Stomach (tissue), 4 donors: ENCODE measurements around the gene KIF14.

Experiments used
- CTCF ChIP-seq, 7 experiments: fragments of 450-650 bp in 4 of 7; fragments of 200-600 bp in 3 of 7; sonication (generic) in 3 of 7; IDR thresholded peaks; one replicate each; pipeline ENCODE4 v1.5.1; 2016 to 2019; ENCODE audit warnings: antibody characterized with exemption in 7 of 7, control low read depth in 2 of 7, mild to moderate bottlenecking in 1 of 7
- EP300 ChIP-seq: sonication (generic); formaldehyde crosslinking; IDR thresholded peaks from one replicate; pipeline ENCODE4 v1.6.1; 2017; ENCODE audit warnings: antibody characterized with exemption
- POLR2A ChIP-seq, 4 donors: fragments of 450-650 bp; IDR thresholded peaks; one replicate each; pipeline ENCODE4 v1.6.1; 2016; ENCODE audit warnings: antibody characterized with exemption in 4 of 4, control low read depth in 2 of 4, mild to moderate bottlenecking in 1 of 4, moderate library complexity in 1 of 4
- POLR2AphosphoS5 ChIP-seq, 3 donors: sonication (generic); formaldehyde crosslinking; IDR thresholded peaks; one replicate each; pipeline ENCODE4 v1.6.1; 2016; ENCODE audit warnings: antibody characterized with exemption in 3 of 3

- TF ChIP-seq CTCF (IDR thresholded peaks at IDR 0.05): no peak
- no peak for TF ChIP-seq POLR2A (IDR thresholded peaks at IDR 0.05)
- no peak for TF ChIP-seq POLR2AphosphoS5 (IDR thresholded peaks at IDR 0.05)
- no peak for TF ChIP-seq EP300
Measured at GRCh38 chr1:200640373-200640962, 19.9 kb upstream of the KIF14 start.
